Astrocyte (in vitro differentiated cells and primary cell): ENCODE measurements around the gene LRRK1.

ENCODE experiments used
- CTCF ChIP-seq: IDR thresholded peaks from 2 replicates; pipeline ENCODE4 v1.5.1; 2011; ENCODE audit warnings: low read depth, mild to moderate bottlenecking, inconsistent platforms, low read length, moderate library complexity; ENCODE audit not compliant: insufficient read depth
- EZH2 ChIP-seq: IDR thresholded peaks from 2 replicates; pipeline ENCODE4 v1.6.1; 2012; ENCODE audit warnings: mild to moderate bottlenecking, low read length, inconsistent platforms; ENCODE audit not compliant: insufficient read depth

DNA sequence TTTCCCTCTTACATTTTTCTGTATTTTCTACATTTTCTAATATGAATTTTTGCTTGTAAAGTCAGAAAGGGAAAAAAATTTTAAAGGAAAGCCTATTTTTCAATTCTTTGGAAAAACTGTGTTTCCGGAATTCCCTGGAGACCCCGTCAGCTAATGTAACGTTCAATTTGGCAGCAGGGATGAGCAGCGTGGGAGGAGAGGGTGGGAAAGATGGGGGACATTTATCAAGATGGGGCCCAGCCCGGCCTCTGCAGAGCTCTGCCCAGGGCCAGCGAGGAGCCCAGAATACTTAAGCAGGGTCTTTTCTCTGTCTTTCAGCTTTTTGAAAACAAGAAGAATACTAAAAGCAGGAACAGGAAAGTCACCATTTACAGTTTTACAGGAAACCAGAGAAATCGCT, 129.0 kb downstream of the LRRK1 start:
- TF ChIP-seq CTCF (no peak), EZH2 (no peak)
